Mesodermal cell (in vitro differentiated cells): Measurements from ENCODE around the gene ELMO1.

Experiments
- H3K27ac ChIP-seq: 2 replicates; pipeline ENCODE4 v1.7.0; 2013; ENCODE audit warnings: mild to moderate bottlenecking, low read depth, low read length, moderate library complexity; ENCODE audit not compliant: severe bottlenecking
- H3K36me3 ChIP-seq: 2 replicates; pipeline ENCODE4 v1.7.1; 2013; ENCODE audit warnings: mild to moderate bottlenecking, low read length, moderate library complexity; ENCODE audit not compliant: control insufficient read depth, insufficient read depth
- H3K4me1 ChIP-seq: one replicate; pipeline ENCODE4 v1.7.1; 2013; ENCODE audit warnings: mild to moderate bottlenecking, low read length; ENCODE audit not compliant: insufficient read depth, control insufficient read depth, poor library complexity, severe bottlenecking
- H3K4me3 ChIP-seq: 2 replicates; pipeline ENCODE4 v1.7.0; 2013; ENCODE audit warnings: low read length, control low read depth, mild to moderate bottlenecking; ENCODE audit not compliant: insufficient read depth, poor library complexity, severe bottlenecking; ENCODE audit errors: extremely low read depth
- H3K9me3 ChIP-seq: 2 replicates; pipeline ENCODE4 v1.7.1; 2013; ENCODE audit warnings: mild to moderate bottlenecking, low read length, moderate library complexity; ENCODE audit not compliant: control insufficient read depth
- WGBS, 2 experiments: methylation state at CpG; one replicate each; pipeline ENCODE4 v1.1.5; 2013; ENCODE audit warnings: missing lambda C conversion rate in 2 of 2; ENCODE audit not compliant: insufficient coverage in 2 of 2; 5-methylcytosine and 5-hydroxymethylcytosine counted together

ELMO1 gene

DNA sequence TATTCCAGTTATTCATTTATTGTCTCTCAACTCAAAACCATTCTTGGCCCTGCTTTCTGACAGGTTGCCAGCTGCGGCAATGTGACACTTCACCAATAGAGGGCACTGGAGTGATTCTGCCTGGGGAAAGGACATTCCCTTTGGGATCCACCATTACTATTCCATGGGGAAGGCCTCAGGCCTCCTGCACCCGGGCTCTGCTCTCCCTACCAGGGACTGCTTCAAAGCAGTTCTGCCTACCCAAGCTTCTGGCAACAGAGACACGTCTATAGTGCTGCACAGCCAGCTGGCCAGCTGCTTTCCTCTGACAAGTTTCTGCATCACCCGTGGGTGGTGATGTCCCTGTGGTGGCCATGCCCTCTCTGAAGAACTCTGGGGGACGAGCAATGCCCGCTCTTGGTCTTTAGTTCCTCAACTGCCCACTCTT, 163.8 kb downstream of the ELMO1 start:
- no peak overlapping the region for H3K27ac ChIP-seq
- 74 to 80% methylated on average over 5 to 6 of the region's 6 CpGs for WGBS, 2 experiments
- H3K4me3 ChIP-seq = no peak overlapping the region
- no peaks in the 10 kb centered on the region for H3K9me3 ChIP-seq
- H3K36me3 ChIP-seq = no peaks in the 10 kb centered on the region
- peaks cover 10% of the 10 kb centered on the region for H3K4me1 ChIP-seq

DNA sequence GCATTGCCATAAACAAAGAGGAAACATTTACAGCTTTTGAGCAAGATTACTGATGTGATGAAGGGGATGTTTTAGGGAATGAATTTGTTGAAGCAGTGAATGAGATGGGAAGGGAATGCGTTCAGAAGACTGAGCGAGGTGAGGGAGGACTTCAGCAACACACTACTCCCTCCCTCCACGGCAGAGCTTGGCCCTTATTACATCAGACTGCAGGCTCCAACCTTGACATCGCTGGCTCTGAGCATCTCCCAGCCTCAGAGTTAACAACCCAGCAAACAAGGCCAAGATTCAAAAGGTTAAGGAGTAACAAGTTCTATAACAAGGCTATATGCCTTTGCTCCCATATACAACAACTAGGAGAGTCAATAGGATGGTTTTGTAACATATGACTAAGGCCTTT, 164.4 kb downstream of the ELMO1 start:
- whole genome bisulfite sequencing, 2 experiments = 83% methylated on average over 3 of the region's 4 CpGs; no CpG with 5 or more reads in 1 of the 2 experiments
- Histone ChIP-seq H3K36me3 (no peaks in the 10 kb centered on the region), H3K27ac (no peak overlapping the region), H3K9me3 (no peaks in the 10 kb centered on the region), H3K4me1 (peaks cover 10% of the 10 kb centered on the region), H3K4me3 (no peak overlapping the region)

DNA sequence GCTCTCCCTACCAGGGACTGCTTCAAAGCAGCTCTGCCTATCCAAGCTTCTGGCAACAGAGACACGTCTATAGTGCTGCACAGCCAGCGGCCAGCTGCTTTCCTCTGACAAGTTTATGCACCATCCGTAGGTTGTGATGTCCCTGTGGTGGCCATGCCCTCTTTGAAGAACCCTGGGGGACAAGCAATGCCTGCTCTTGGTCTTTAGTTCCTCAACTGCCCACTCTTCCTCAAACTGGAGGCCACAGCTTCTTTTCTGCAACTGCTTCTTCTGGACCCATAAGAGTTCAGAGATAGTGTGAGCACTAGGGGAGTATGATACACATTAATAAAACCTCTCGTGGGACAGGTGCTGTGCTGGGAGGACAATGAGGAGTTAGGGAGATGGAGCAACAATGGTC, 164.9 kb downstream of the ELMO1 start:
- H3K27ac ChIP-seq = no peak overlapping the region
- no peak overlapping the region for H3K4me3 ChIP-seq
- H3K4me1 ChIP-seq = peaks cover 10% of the 10 kb centered on the region
- H3K9me3 ChIP-seq = no peaks in the 10 kb centered on the region
- WGBS, 2 experiments = 76 to 89% methylated on average over 2 to 3 of the region's 4 CpGs
- no peaks in the 10 kb centered on the region for H3K36me3 ChIP-seq

DNA sequence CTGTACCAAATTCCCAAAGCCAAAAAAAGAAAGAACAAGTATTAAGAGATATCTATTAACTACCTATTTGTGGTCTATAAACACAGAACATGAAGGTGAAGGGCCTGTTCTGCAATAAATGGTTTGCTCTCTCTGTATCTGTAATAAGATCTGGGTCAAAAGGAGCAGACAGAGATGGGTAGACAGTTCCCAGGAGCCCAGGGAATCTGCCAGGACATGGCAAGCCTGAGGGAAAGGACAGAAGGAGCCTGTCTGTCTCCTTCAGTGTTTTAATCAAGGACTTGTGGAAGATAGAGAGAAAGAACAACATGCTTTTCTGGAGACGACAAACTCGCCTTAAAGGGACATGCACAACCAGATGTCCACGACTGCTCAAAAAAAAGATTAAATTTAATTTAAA, 165.7 kb downstream of the ELMO1 start:
- no peaks in the 10 kb centered on the region for H3K9me3 ChIP-seq
- no peaks in the 10 kb centered on the region for H3K36me3 ChIP-seq
- 87% methylated on average over 3 of the region's 3 CpGs; no CpG with 5 or more reads in 1 of the 2 experiments for WGBS, 2 experiments
- no peak overlapping the region for H3K4me3 ChIP-seq
- no peak overlapping the region for H3K27ac ChIP-seq
- peaks cover 10% of the 10 kb centered on the region for H3K4me1 ChIP-seq

DNA sequence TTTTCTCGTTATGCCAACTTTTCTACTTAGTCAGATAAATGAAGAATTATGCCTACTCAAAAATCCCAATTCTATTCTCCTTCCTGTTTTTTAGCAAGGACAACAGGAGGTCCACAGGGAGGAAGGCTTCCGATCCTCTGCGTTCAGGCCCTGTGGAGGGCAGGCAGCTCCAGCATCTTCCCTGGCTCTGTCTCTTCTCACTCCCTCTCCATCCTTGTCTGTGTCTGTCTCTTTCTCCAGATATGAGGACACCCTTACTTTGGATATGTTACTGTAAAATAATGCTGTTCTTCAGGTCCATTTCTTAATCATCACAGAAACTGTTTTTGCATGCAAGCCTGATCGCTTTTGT, 166.6 kb downstream of the ELMO1 start:
- H3K4me3 ChIP-seq = no peak overlapping the region
- H3K9me3 ChIP-seq = no peaks in the 10 kb centered on the region
- no peaks in the 10 kb centered on the region for H3K36me3 ChIP-seq
- 76 to 83% methylated on average over 3 of the region's 4 CpGs for WGBS, 2 experiments
- H3K27ac ChIP-seq = no peak overlapping the region
- H3K4me1 ChIP-seq = peaks cover 14% of the 10 kb centered on the region

DNA sequence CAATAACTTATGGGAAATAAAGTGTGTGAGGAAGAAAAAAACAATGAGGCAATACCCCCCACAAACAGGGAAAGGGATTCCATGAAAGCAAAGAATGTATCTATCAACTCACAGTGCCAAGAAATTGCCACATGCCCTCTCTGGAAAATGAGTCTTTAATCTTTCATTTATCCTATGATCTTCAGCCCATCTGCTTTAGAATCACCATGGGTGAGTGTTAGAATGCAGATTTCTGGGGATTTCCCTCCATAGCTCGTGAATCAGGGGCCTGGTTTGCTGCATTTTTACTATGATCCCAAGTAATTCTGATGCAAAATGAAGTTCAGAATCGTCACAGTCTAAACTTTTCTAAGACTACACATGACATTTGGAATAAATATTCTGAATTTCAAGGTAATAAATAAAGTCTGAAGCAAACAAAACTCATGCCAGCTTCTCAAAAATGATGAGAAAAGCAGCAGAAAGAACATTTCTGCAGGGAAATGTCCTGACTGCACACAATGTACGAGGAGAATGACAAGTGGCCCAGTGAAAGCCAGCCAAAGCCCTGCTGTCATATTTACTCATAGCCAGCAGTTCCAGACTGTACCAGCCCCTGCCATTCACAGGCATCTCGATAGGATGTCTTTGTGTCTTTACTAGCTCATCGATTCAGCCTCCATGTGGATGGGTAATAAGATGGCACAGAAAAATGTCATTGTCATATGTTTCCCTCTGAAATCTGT, 167.1 kb downstream of the ELMO1 start:
- WGBS, 2 experiments = 75 to 100% methylated on average over 1 of the region's 5 CpGs
- Histone ChIP-seq H3K4me1 (peaks cover 14% of the 10 kb centered on the region), H3K27ac (no peak overlapping the region), H3K9me3 (no peaks in the 10 kb centered on the region), H3K36me3 (no peaks in the 10 kb centered on the region), H3K4me3 (no peak overlapping the region)

DNA sequence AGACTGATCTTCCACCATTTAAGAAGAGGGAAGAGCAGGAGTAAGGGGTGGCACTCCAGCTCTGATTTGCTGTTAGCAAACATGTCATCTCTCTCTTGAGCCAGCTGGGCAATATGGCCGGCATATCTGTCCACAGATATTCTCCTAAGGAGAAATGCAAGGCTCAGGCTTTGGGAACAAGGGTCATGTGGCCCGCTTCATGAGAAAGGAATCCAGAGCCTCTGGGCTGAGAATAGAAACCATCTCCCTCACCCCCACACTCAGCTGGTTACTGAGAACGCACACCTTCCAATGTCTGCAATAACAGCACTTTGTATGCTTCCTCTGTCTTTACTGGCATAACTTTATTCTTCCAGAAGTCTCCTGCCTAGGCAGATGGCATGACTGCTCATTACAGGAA, 171.2 kb downstream of the ELMO1 start:
- Histone ChIP-seq H3K4me3 (no peak overlapping the region), H3K27ac (no peak overlapping the region), H3K4me1 (peaks cover 8% of the 10 kb centered on the region), H3K9me3 (no peaks in the 10 kb centered on the region), H3K36me3 (no peaks in the 10 kb centered on the region)
- 85 to 93% methylated on average over 3 of the region's 3 CpGs for WGBS, 2 experiments

DNA sequence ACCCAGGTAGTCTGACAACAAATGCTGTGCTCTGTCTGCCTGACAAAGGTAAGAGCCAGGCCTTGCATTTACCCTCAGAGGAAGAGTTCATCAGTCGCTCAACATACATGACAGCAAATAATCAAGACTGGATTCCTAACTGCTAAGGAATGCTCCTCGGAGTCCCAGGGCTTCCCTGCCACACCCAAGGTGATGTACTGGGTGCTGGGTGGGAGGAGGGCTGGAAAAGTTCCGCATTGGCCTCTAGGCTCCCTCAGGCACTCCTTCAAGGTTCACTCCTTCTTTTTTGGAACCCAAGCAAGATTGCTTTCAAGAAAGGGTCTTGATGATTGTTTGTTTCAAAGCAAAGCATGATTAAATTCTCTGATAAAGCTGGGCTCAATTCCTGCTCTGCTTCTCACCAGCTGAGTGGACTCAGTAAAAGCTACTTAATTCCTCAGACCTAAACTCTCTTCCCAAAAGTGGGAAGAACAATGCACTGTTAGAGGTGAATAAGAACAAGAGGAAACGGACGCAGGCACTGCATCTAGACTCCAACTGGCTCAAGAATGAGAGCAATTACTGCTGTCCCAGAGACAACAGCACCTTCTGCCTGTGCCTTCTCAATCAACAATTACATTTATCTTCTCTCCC, 173.5 kb downstream of the ELMO1 start:
- WGBS, 2 experiments = 78 to 83% methylated on average over 2 to 4 of the region's 5 CpGs
- no peaks in the 10 kb centered on the region for H3K9me3 ChIP-seq
- no peak overlapping the region for H3K27ac ChIP-seq
- peaks cover 8% of the 10 kb centered on the region for H3K4me1 ChIP-seq
- peaks cover 3% of the 10 kb centered on the region for H3K36me3 ChIP-seq
- no peak overlapping the region for H3K4me3 ChIP-seq

DNA sequence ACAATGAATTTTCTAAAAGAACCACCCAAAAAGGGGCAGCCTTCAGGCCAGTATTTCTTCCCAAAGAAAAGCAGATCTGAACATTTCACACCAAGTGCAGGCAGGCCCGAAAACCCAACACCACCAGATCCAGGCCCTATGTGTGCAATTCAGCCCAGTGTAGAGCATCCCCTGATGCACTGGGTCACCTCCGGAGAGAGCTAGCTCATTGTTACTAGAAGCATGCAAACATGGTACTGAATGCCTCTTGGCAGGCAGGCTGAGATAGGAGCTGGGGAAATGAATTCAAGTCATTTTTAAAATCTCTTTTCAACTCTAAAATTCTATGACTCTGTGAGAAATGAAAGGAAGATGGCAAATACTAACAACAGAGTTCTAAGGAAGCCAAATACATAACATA, 174.8 kb downstream of the ELMO1 start:
- Histone ChIP-seq H3K36me3 (peaks cover 3% of the 10 kb centered on the region), H3K9me3 (no peaks in the 10 kb centered on the region), H3K4me3 (no peak overlapping the region), H3K27ac (no peak overlapping the region), H3K4me1 (peaks cover 12% of the 10 kb centered on the region)
- 83 to 100% methylated on average over 1 of the region's 2 CpGs for WGBS, 2 experiments

DNA sequence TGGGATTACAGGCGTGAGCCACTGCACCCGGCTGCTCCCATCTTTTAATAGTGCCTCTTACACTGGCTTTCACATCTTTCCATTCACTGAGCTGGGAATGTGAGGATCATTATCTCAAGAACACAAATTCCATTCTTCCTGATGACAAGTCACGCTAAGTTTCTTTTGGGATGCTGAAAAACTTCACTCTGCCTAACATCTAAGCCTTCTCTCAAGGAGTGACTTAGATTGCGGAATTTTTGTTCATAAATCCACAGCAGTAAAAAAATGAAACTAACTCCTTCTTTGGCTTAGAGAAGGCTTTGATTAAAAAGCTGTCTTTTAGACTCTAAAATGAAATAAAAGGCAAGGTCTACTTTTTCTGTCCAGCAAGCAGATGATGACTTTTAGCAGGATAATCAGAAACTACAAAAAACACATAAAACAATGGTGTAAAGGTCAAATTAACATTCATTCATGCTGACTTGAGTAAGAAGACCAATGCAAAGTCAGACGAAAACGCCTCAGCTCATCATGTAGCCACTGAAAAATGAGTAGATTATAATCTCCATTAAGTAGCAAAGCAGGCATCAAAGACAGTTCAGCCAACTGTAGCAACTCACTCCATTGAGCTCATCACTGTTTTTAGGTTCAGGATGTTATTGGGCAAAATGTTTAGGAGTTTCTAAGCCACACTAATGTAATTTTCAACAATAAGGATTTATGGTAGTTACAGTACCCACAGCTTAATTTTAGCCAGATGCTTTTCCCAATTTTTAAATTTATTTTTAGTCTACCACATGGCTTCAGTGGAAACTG, 178.8 kb downstream of the ELMO1 start:
- no peak overlapping the region for H3K4me3 ChIP-seq
- H3K27ac ChIP-seq = no peak overlapping the region
- H3K4me1 ChIP-seq = peaks cover 4% of the 10 kb centered on the region
- H3K36me3 ChIP-seq = peaks cover 6% of the 10 kb centered on the region
- WGBS, 2 experiments = 84 to 86% methylated on average over 1 to 3 of the region's 6 CpGs
- no peaks in the 10 kb centered on the region for H3K9me3 ChIP-seq
